Lung (tissue), 12 donors: Measurements from ENCODE around the gene HSD17B4. TPM values are rescaled to one million over a fixed set of nuclear protein-coding genes. Genes with fewer than 3 reads are reported as not detected.

Experiments
- ATAC-seq: fragments of 200-7000 bp; cut with Tn5 transposase; one replicate; pipeline ENCODE4 v1.9.1; 2020; ENCODE audit warnings: moderate number of reproducible peaks; ENCODE audit not compliant: insufficient read depth, low FRiP score
- DNase-seq, 3 donors: peaks; one replicate each; pipeline ENCODE4 v3.0.0-alpha.2; 2013 to 2017
- H3K27ac ChIP-seq, 2 donors: one replicate each; pipeline ENCODE4 v1.5.1; 2013; ENCODE audit warnings: mild to moderate bottlenecking in 2 of 2, moderate library complexity in 2 of 2, control low read depth in 1 of 2, inconsistent platforms in 1 of 2, low read depth in 1 of 2, low read length in 1 of 2
- H3K27me3 ChIP-seq, 3 donors: one replicate each; pipeline ENCODE4 v1.5.1; 2013; ENCODE audit warnings: low read length in 2 of 3; ENCODE audit not compliant: control insufficient read depth in 3 of 3, insufficient read depth in 3 of 3
- H3K36me3 ChIP-seq, 4 donors: one replicate each; pipeline ENCODE4 v1.5.1; 2013; ENCODE audit warnings: low read length in 4 of 4, mild to moderate bottlenecking in 1 of 4, moderate library complexity in 1 of 4; ENCODE audit not compliant: control insufficient read depth in 4 of 4, insufficient read depth in 4 of 4
- H3K4me1 ChIP-seq, 5 donors: one replicate each; pipeline ENCODE4 v1.5.1; 2013; ENCODE audit warnings: low read length in 5 of 5, mild to moderate bottlenecking in 2 of 5, moderate library complexity in 1 of 5; ENCODE audit not compliant: control insufficient read depth in 5 of 5, insufficient read depth in 5 of 5
- H3K4me3 ChIP-seq: one replicate; pipeline ENCODE4 v1.5.1; 2013; ENCODE audit warnings: mild to moderate bottlenecking, control low read depth, moderate library complexity
- H3K9ac ChIP-seq, 2 donors: one replicate each; pipeline ENCODE4 v1.5.1; 2013; ENCODE audit warnings: low read length in 2 of 2, control low read depth in 1 of 2; ENCODE audit not compliant: insufficient read depth in 1 of 2
- H3K9me3 ChIP-seq, 4 donors: one replicate each; pipeline ENCODE4 v1.5.1; 2013; ENCODE audit warnings: low read length in 3 of 4, mild to moderate bottlenecking in 1 of 4, moderate library complexity in 1 of 4; ENCODE audit not compliant: control insufficient read depth in 4 of 4, insufficient read depth in 3 of 4
- CTCF ChIP-seq: IDR thresholded peaks from 2 replicates; pipeline ENCODE4 v1.5.1; 2012; ENCODE audit warnings: mild to moderate bottlenecking; ENCODE audit errors: control extremely low read depth, extremely low read depth
- WGBS, 2 donors: extraction: QIAGEN DNeasy Blood & Tissue Kit; methylation state at CpG; one replicate each; pipeline ENCODE4 v1.1.7; 2013; 5-methylcytosine and 5-hydroxymethylcytosine counted together
- polyA plus RNA-seq, 2 donors: library from polyadenylated mRNA; stranded (reverse); fragments of 200-250 nt; gene quantifications; one replicate each; pipeline ENCODE4 v1.2.1, GENCODE V29; 2013
- total RNA-seq, 2 donors: library from RNA; depleted of rRNA in 1 of 2; stranded (reverse); fragments of >200 nt in 1 of 2; gene quantifications; one replicate each; pipeline ENCODE4 v1.2.1, GENCODE V29; 2014 to 2021
- donor health status: control.
- donor health status: control.
- donor health status: Bipolar disorder and iron deficiency.
- donor health status: healthy.
- donor health status: DM: yes; HTN: yes; CAD: no.

HSD17B4 gene
- total and polyA plus RNA-seq, 4 donors: 329 to 371 (median 358) TPM

- Histone ChIP-seq H3K27ac (no peak overlapping the region), H3K36me3 (peaks cover 0 to 13% (median 3%) of the 10 kb centered on the region in 4 donors), H3K4me3 (no peak overlapping the region), H3K9me3 (peaks cover 0 to 2% (median 0%) of the 10 kb centered on the region in 4 donors), H3K4me1 (no peaks in the 10 kb centered on the region), H3K9ac (no peak overlapping the region), H3K27me3 (no peaks in the 10 kb centered on the region)
- TF ChIP-seq CTCF: no peak
- ATAC-seq (no peak), DNase-seq (peak in 2 of 3 donors; percentile 8 to 28)
- 85 to 91% methylated on average over 3 of the region's 3 CpGs for WGBS, 2 donors
Observed at GRCh38 chr5:119524485-119524884, 72.2 kb downstream of the HSD17B4 start.

GRCh38 chr5:119527351-119527750, 75.1 kb downstream of the HSD17B4 start:
- Histone ChIP-seq H3K27me3 (no peaks in the 10 kb centered on the region), H3K4me1 (no peaks in the 10 kb centered on the region), H3K9ac (no peak overlapping the region), H3K27ac (no peak overlapping the region), H3K36me3 (peaks cover 0 to 20% (median under 1%) of the 10 kb centered on the region in 4 donors), H3K4me3 (no peak overlapping the region), H3K9me3 (no peaks in the 10 kb centered on the region)
- DNase-seq: no peak
- ATAC-seq: no peak
- TF ChIP-seq CTCF: no peak
- 97 to 100% methylated on average over 1 of the region's 1 CpG for WGBS, 2 donors

GRCh38 chr5:119529811-119530210, 77.5 kb downstream of the HSD17B4 start:
- Histone ChIP-seq H3K27me3 (no peaks in the 10 kb centered on the region), H3K27ac (no peak overlapping the region), H3K4me3 (no peak overlapping the region), H3K9me3 (no peaks in the 10 kb centered on the region), H3K9ac (no peak overlapping the region), H3K36me3 (peaks cover 0 to 20% (median under 1%) of the 10 kb centered on the region in 4 donors), H3K4me1 (no peaks in the 10 kb centered on the region)
- 80% methylated on average over 2 of the region's 2 CpGs for WGBS, 2 donors
- no peak for ATAC-seq
- no peak for TF ChIP-seq CTCF
- no peak for DNase-seq

- ATAC-seq: no peak
- Histone ChIP-seq H3K27me3 (no peaks in the 10 kb centered on the region), H3K4me3 (no peak overlapping the region), H3K9me3 (no peaks in the 10 kb centered on the region), H3K36me3 (peaks cover 2 to 15% (median 5%) of the 10 kb centered on the region in 4 donors), H3K27ac (no peak overlapping the region), H3K4me1 (no peaks in the 10 kb centered on the region), H3K9ac (no peak overlapping the region)
- TF ChIP-seq CTCF: no peak
- no peak for DNase-seq
- 76 to 78% methylated on average over 3 of the region's 3 CpGs for WGBS, 2 donors
Observed at GRCh38 chr5:119532637-119533036, 80.3 kb downstream of the HSD17B4 start.
